DMS53 (cell line): ENCODE data around the gene POLRMT.
"Not testable (repeated sequence)": the region's sequence is repeated elsewhere in the genome, so short reads cannot be mapped to it uniquely, and the experiment has no call there.

Source experiments
- DNase-seq: peaks from one replicate; lab custom pipeline; 2025; lab: John Stamatoyannopoulos, UW

Gene POLRMT

DNA sequence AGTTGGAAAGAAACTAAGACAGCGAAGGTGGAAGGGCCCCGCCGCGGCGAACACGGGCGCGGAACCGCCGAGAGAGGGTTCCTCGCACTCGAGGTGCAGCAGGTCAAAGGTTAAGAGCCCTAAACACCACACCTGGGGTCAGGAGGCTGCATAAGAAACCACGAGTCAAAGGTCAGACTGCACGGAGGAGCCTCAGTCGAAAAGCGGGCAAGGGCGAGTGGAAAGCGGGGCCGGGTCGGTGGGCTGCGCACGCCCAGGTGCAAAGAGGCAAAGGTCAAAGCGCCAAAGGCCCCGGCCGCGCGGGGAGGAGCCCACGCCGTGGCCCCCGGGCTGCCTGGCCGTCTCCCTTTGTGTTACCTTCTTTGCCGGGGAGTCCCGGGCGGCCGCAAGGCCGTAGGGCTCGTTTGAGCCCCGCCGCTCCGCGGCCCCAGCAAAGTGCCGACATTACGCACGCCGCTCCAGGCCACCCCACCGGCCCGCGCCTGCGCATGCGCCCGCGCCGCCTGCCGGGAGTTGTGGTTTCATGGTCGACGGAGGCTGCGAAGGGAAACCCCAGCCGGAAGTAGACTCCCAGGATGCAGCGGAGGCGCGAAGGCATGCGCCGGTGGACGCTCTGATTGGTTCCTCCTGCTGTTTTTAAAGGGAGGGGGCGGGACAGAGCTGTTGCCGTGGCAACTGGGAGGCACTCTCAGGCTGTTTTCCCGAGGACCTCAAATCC, at the start of gene POLRMT:
Gene POLRMT (minus strand): TSS at position 470 of the 718 bp plus-strand sequence. CDS start 25 bp downstream, at position 445.
- DNase-seq = peak; percentile 98

DNA sequence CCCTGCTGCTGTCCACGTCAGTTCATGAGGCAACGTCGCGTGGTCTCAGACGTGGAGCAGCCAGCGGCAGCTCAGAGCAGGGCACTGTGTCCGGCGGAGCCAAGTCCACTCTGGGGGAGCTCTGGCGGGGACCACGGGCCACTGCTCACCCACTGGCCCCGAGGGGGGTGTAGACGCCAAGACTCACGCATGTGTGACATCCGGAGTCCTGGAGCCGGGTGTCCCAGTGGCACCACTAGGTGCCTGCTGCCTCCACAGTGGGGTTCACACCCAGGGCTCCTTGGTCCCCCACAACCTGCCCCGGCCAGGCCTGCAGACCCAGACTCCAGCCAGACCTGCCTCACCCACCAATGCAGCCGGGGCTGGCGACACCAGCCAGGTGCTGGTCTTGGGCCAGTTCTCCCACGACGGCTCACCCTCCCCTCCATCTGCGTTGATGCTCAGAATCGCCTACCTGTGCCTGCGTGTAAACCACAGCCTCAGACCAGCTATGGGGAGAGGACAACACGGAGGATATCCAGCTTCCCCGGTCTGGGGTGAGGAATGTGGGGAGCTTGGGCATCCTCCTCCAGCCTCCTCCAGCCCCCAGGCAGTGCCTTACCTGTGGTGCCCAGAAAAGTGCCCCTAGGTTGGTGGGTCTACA, 49.5 kb upstream of the POLRMT start:
- DNase-seq = peak; percentile 24

DNA sequence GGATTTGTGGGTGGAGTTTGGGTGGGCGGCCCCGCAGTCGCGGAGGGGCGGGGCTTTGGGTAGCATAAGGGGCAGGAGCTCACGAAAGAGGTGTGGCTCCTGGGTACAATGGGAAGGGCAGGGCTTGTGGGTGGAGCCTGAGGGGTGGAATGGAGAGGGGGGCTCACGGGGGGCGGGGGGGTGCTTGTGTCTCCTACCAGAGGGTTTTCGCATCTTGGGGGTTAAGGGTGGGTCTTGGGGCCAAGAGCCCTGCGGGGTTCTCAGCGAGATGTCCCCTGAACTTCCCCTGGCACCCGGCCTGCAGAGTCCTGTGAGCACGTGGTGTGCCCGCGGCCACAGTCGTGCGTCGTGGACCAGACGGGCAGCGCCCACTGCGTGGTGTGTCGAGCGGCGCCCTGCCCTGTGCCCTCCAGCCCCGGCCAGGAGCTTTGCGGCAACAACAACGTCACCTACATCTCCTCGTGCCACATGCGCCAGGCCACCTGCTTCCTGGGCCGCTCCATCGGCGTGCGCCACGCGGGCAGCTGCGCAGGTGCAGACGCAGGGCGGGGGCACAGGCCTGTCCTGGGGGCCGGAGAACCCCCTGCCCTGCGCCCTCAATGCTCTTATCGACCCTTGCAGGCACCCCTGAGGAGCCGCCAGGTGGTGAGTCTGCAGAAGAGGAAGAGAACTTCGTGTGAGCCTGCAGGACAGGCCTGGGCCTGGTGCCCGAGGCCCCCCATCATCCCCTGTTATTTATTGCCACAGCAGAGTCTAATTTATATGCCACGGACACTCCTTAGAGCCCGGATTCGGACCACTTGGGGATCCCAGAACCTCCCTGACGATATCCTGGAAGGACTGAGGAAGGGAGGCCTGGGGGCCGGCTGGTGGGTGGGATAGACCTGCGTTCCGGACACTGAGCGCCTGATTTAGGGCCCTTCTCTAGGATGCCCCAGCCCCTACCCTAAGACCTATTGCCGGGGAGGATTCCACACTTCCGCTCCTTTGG, 48.0 kb upstream of the POLRMT start:
- no peak for DNase-seq

DNA sequence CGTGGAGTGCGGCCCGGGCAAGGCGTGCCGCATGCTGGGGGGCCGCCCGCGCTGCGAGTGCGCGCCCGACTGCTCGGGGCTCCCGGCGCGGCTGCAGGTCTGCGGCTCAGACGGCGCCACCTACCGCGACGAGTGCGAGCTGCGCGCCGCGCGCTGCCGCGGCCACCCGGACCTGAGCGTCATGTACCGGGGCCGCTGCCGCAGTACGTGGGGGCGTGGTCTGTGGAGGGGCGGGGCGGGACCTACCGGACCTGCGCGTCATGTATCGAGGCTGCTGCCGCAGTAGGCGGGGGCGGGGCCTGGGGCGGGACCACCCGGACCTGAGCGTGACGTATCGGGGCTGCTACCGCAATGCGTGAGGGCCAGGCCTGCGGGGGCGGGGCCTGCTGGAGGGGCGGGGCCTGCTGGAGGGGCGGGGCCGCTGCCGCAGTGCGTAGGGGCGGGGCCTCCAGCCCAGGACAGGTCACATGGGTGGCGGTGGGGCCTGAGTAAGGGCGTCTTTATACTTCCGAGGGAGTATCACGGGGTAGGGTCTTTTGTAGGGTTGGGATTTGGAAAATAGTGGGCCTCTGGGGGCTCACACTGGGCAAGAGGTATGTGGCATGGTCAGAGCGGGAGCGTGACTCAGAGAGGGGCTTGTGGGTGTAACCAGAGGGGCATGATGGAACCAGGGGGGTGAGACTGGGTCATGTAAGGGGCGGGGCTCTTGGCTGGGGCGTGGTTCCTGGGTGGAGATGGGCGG, 47.1 kb upstream of the POLRMT start:
- peak; percentile 96 for DNase-seq

DNA sequence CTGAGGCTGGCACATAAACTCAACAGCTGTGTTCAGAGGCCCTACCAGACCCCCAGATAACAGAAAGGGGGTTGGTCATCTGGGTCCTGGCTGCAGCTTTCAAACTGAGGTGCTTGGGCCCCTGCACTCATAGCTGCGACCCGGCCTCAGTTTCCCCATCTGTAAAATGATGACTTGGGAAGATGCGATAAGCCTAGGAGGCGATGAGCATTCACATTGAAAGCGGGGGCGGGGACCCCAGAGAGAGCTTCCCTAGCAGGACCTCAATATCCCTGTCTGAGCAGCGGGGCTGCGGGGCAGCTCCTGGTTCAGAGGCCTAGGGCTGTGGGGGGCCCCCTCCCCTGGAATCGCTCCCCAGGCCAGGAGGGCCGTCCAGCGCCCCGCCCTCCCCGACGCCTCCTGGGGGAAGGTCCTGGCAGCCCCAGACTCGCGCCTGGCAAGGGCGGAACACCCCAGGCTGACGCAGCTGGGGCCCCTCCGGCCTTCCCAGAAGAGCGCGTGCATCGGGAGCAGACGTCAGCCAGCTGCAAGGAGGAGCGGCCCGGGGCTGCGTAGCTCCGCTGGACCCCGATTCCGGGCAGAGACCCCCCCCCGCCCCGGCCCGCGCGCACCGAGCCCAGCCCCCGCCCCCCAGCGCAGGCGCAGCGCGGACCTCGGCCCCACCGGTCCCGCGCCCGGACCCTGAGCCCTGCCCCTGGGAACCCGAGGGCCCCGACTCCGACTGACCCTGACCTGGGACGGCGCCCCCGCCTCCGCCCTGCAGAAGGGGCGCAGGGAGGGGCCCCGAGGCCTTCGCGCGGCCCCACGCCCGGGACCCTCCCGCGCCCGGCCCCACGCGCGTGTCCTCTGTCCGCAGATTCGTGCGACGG, 46.3 kb upstream of the POLRMT start:
- DNase-seq = peak; percentile 65

DNA sequence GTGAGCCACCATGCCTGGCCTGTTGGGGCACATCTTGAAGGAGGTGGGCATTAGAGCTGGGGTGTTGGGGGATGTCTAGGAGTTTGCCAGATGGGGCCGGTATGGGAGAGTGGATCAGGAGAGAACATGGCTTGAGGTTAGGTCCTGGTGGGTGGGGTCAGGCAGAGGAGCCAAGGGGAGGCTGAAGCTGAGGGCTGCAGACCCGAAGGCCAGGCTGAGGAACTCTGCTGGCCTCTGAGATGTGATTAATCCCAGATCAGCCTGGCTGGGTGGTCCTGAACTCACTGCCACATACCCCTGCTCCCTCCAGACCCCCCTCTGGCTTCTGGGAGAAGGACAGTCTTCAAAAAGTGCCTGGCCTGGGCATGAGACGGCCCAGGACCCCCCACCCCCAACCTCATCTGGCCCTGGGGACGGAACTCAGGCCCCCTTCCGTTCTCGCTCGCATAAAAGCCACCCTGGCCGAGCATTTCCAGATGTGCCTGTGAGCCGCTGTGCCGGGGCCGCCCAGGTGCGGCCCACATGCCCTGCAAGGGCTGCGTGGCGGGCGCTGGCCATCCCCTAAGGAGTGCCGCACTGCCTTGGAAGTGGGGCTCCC, 45.6 kb upstream of the POLRMT start:
- no peak for DNase-seq

DNA sequence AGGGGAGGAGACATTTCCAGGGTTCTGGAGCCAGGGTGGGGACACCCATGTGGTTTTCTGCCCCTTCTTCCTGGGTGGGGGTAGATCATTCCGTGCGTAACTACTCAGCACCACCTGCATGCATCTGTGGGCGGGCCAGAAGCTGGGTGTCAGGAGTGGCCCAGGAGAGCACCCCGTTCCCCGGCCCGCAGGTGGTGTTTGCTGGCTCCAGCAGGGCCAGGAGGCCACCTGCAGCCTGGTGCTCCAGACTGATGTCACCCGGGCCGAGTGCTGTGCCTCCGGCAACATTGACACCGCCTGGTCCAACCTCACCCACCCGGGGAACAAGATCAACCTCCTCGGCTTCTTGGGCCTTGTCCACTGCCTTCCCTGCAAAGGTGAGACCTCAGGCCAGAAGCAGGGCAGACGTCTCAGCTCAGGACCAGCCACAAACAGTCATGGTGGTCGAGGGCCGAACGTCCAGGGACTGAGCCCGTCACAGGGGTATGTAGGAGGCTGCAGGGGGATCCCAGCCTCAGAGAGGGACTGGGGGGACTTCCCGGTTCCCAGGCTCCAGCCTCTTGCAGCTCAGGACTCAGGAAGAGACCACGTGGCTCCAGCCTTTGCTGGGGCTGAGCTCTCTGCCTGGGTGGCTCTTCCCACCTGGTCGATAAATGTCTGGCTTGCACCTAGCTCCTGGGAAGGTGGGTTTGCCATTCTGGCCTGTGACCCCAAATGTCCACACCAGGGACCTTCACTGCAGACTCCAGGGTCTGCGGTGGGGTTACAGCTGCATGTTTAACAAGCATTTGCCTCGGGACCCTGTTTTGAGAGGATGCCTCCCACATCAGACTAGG, 44.5 kb upstream of the POLRMT start:
- peak; percentile 76 for DNase-seq

DNA sequence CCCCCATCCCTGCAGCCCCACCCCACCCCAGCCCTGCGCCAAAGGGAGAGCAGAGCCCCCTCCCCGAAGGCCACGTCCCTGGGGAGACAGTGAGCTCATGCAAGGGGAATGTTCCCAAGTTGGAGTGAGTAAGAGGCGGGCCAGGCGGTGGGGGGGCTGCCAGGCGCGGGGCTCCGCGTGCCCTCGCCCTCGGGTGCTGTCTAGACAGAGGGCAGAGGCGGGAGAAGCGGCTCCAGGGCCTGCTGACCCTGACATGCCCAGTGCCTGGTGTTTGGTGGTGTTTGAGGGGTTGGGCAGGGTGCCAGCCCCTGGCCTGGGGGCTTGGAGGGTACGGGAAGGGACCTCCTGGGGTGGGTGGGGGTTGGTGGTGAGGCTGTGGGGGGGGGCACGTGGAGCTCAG, 43.9 kb upstream of the POLRMT start:
- DNase-seq = peak; percentile 38

DNA sequence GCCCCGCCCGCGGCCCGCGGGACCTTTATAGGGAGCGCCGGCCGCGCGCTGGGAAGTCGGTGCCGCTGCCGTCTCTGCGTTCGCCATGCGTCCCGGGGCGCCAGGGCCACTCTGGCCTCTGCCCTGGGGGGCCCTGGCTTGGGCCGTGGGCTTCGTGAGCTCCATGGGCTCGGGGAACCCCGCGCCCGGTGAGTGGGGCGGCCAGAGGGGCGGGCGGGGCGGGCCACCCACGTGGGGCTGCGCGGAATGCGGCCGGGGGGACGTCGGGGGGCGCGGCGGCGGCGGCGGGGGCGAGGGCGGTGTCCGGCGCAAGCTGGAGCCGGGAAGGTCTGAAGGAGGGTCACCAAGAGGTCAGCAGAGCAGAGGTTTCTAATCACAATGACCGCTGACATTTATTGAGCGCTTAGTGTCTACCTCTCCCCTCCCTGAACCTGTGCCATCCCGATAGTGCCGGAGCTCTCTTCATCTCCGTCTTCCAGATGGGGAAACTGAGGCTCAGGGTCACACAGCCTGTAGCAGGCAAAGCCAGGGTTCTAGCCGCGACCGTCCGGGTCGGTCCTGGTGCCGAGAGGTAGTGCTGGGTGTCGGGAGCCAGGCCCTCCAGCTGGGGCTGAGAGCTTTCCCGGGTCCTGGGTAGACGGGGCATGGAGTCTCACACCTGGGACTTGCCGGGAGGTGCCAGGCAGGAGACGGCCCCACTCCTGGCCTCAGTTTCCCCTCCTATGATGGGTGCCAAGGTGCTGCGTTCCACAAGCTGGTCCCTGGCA, 43.2 kb upstream of the POLRMT start, which contains the start of gene FSTL3:
Gene FSTL3 (plus strand): TSS at position 54 of the 767 bp plus-strand sequence. CDS start 32 bp downstream, at position 86.
- DNase-seq = no peak

DNA sequence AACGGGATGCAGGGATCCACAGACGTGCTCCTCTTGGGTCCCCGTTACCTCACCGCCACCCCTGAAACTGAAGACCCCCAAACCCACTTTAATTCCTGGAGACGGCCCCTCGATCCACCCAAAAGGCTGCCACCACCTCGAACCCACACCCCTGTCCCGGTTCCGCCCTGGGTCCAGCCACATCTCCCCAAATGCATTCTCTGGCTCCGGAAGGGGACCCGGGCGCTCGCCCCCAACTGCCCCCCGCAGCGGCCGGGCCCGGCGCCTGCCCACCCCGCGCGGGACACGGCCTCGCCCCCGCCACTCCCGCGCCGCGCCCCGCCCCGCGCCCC, 42.6 kb upstream of the POLRMT start:
- DNase-seq = no peak

DNA sequence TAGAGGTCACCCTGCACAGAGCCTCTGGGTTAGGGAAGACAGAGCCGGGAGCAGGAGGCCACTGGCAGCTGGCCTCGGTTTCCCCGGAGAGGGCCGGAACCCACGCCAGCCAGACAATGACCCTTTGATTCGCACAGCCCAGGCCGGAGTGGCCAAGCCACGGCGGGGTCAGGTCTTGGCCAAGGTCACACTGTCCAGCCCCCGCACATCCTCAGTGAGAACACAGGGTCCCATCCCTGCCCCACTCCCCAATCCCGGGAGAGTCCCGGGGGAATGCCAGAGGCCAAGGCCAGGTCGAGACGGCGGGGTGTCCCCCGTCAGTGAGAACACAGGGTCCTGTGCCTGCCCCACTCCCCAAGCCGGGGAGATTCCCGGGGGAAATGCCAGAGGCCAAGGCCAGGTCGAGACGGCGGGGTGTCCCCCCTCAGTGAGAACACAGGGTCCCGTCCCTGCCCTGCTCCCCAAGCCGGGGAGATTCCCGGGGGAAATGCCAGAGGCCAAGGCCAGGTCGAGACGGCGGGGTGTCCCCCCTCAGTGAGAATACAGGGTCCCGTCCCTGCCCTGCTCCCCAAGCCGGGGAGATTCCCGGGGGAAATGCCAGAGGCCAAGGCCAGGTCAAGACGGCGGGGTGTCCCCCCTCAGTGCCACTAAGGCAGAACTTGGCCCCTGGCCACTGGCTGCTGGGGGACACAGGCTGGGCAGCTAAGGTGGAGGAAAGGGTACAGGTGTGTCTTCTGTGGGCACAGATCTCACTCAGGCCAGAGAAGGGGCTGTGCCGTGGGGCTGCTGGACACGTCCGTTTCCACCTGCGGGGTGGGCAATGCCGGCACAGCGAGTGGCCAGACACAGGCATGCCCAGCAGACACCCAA, 41.2 kb upstream of the POLRMT start:
- DNase-seq = no peak

DNA sequence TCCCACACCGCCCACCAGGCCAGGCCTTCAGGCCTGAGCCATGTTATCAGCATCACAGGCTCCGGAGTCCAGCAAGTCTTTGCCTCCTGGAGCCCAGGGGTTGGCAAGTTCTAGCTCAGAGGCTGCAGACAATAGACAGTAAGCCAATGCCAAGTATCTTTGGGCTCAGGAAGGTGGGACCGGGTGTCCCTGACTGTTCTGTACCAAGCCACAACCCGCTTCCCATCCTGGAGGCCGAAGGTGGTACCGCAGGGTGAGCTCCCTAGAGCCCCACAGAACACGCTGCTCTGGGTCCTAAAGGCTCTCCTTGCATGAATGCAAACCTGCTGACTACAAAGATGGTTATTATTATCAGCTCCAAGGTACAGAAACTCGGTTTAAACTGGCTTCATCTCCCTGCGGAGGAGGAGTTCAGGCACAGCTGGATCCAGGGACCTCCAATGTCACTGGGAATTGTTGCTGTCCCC, 37.3 kb upstream of the POLRMT start:
- no peak for DNase-seq

DNA sequence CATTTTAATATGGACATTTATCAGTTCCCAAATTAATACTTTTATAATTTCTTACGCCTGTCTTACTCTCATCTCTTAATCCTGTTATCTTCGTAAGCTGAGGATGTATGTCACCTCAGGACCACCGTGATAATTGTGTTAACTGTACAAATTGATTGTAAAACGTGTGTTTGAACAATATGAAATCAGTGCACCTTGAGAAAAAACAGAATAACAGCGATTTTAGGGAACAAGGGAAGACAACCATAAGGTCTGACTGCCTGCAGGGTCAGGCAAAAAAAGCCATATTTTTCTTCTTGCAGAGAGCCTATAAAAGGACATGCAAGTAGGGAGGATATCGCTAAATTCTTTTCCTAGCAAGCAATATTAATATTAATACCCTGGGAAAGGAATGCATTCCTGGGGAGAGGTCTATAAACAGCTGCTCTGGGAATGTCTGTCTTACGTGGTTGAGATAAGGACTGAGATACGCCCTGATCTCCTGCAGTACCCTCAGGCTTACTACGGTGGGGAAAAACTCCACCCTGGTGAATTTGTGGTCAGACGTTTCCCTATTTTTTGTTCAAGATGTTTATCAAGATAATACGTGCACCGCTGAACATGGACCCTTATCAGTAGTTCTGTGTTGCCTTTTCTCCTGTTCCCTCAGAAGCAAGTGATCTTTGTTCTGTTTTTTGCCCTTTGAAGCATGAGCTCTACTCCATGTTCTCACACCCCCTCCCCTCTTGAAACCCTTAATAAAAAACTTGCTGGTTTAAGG, 35.5 kb upstream of the POLRMT start:
- not testable (repeated sequence) for DNase-seq

DNA sequence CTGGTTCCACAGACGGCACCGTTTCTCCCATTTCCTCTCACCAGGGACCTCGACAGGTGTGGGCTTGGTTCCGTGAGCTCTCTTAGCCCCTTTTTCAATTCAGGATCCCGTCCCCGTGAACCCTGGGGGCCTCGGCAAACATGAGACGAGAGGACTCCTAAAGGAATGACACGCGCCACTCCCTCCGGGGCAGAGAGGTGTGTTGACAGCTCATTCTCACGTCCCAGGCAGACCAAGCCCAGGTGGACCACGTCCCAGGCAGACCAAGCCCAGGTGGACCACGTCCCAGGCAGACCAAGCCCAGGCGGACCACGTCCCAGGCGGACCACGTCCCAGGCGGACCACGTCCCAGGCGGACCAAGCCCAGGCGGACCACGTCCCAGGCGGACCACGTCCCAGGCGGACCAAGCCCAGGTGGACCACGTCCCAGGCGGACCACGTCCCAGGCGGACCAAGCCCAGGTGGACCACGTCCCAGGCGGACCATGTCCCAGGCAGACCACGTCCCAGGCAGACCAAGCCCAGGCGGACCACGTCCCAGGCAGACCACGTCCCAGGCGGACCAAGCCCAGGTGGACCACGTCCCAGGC, 33.7 kb upstream of the POLRMT start:
- DNase-seq = not testable (repeated sequence)

DNA sequence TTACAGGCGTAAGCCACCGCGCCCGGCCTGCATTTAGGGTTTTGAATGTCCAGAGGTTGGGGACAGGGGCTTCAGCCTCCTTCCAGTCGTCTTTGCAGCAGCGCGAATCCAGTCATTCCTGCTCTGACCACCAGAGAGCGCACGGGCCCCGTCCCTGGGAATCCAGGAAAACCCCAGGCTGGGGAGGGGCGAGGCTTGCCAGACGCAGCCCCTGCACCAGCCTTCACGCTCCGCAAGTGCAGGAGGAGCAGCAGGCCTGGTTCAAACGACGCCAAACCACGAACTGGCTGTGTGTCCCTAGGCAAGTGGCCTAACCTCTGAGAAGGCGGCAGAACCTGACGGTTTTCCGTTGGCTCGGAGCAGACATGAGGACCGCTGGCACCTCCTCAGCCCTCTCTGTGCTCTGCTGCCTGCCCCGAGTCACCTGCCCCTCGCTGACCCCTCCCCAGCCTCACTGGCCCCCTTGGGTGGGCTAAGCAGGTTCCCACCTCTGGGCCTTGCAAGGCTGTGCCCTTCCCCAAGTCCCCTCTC, 31.6 kb upstream of the POLRMT start:
- DNase-seq = peak; percentile 83

DNA sequence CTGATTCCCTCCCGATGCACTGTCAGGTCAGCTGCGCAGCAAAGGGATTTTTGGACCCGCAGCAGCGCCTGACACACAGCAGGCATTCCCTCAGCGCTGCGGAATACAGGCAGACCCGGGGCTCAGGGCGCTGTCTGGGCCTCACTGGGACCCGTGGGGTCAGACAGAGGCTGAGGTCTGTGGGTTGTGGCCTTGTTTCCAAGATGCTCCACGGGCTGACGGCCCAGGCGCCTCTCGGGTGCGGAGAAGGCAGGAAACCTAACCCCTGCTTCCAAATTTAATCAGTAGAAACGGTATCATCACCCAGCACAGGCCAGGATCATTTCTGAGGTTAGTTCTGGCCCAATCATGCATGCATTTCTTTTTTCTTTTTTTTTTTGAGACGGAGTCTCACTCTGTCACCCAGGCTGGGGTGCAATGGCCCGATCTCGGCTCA, 30.4 kb upstream of the POLRMT start:
- DNase-seq = no peak
